ENCODE measurements around the gene IKZF5.
A peak's percentile ranks its signal among the peaks of the same experiment; 100 is the strongest.

The IKZF5 gene

DNA sequence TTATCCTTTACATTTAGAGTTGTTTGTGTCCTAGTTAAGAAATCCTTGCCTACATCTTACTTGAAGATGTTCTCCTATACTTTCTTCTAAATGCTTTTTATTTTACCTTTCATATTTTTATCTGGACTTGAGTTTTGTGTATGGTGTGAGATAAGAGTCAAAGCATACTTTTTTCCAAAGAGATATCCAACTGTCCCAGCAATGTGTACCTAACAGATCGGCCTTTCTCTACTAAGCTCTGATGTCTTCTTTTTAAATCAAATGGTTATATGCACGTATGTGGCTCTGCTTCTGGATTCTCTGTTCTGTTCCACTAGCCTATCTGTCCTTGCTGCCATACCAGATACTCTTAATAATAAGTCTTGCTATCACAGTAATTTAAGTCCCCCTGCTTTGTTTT, 7.2 kb downstream of the IKZF5 start:
- Histone ChIP-seq H3K9me3 (ENCODE audit: control insufficient read depth, insufficient read depth, low read length) (no peaks in the 10 kb centered on the region), H3K4me1 (ENCODE audit: insufficient read depth, low read length) (no peaks in the 10 kb centered on the region), H3K36me3 (ENCODE audit: insufficient read depth, low read length) (no peaks in the 10 kb centered on the region), H3K9ac (ENCODE audit: low read depth, low read length) (no peak overlapping the region)

DNA sequence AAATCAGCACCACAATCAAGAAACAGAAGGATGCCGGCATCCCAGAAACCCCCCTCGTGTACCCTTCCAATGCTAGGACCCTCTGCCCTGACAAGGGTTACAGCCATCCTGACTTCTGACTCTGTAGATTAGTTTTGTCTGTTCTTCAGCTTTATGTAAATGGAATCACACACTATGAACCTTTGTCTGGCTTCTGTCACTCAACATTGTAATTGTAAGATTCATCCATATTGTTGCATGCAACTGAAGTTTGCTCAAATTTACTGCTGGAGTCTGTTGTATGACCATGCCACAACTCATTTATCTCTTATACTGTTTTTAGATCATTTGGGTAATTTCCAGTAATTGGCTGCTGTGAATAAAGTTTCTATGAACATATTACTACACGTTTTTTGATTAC, 8.4 kb downstream of the IKZF5 start:
- Histone ChIP-seq H3K4me1 (ENCODE audit: insufficient read depth, low read length) (no peaks in the 10 kb centered on the region), H3K9ac (ENCODE audit: low read depth, low read length) (no peak overlapping the region), H3K36me3 (ENCODE audit: insufficient read depth, low read length) (no peaks in the 10 kb centered on the region), H3K9me3 (ENCODE audit: control insufficient read depth, insufficient read depth, low read length) (no peaks in the 10 kb centered on the region)

DNA sequence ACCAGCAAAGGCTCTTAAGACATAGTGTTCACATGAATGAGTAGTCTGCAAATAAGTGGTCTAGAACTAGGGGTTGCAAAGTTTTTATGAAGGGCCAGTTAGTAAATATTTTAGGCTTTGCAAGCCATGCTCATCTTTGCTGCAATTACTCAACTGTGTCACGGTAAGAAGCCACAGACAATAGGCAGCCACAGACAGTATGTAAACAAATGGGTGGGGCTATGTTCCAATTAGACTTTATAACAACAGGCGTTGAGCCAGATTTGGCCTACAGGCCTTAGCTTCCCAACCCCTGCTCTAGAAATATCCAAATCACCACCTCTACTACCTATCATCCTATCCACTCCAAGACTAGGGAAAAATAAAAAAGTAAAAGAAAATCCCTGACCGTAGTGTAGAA, 9.2 kb downstream of the IKZF5 start:
- no peaks in the 10 kb centered on the region for H3K9me3 ChIP-seq (ENCODE audit: control insufficient read depth, insufficient read depth, low read length)
- H3K36me3 ChIP-seq (ENCODE audit: insufficient read depth, low read length), result no peaks in the 10 kb centered on the region

DNA sequence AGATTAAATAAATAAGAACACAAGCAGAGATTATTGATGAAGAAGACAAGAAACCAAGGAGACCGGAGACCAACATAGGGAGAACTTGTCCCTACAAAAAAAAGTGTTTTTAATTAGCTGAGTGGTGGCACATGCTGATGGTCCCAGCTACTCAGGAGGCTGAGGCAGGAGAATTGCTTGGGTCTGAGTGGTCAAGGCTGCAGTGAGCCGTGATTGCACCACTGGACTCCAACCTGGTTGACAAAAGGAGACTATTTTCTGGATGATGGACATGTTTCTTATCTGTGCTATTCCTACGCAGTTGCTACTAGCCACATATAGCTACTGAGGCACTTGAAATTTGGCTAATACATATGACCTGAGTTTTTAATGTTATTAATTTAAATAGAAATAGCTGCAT, 9.7 kb downstream of the IKZF5 start:
- Histone ChIP-seq H3K4me1 (ENCODE audit: insufficient read depth, low read length) (no peaks in the 10 kb centered on the region), H3K36me3 (ENCODE audit: insufficient read depth, low read length) (no peaks in the 10 kb centered on the region), H3K9me3 (ENCODE audit: control insufficient read depth, insufficient read depth, low read length) (no peaks in the 10 kb centered on the region), H3K9ac (ENCODE audit: low read depth, low read length) (no peak overlapping the region)

More for the DNA sequence above, 9.2 kb downstream of the IKZF5 start:
- Histone ChIP-seq H3K9ac (ENCODE audit: low read depth, low read length) (no peak overlapping the region), H3K4me1 (ENCODE audit: insufficient read depth, low read length) (no peaks in the 10 kb centered on the region)

DNA sequence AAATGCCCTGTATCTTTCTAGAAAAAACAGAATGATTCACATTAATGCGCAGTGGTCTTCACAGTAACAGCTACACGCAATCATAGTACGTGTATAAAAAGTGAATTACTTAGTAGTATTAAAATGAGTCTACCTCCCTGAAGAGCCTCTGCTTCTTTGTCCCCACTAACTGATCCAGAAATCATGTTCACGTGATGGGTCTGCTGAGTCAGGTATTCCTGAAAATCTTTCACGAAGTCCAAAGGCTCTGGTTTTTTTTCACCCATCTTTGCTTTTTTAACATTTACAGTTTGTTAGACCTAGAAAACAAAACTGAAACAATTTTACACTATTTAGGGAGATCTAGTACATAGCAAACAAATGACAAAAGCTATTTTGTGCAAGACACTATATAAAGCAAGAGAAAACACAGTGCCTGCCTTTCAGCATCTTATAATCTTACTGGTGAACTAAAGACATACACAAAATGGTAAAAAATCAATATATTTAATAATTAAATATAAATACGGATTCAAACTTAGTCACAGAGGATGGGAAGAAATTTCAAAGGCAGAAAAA, 10.2 kb downstream of the IKZF5 start:
- H3K4me1 ChIP-seq (ENCODE audit: insufficient read depth, low read length), result no peaks in the 10 kb centered on the region
- H3K36me3 ChIP-seq (ENCODE audit: insufficient read depth, low read length), result no peaks in the 10 kb centered on the region
- no peak overlapping the region for H3K9ac ChIP-seq (ENCODE audit: low read depth, low read length)

DNA sequence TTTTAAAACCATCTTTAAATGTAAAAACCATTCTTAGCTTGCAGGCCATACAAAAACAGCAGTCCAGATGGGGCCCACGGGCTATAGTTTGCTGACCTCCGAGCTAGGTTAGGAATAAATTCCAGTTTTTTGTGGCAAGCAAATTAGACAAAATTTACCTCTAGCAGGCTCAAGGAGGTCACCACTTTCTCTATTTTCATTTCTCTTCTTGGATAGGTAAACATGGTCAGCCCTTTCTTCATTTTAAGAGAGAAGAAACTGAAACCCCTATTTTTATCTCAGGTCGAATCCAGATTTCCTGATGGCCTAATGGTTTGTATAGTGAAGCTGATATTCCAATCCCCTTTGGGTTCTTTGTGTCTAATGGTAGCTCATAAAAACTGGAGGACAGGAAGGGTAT, 10.7 kb downstream of the IKZF5 start:
- Histone ChIP-seq H3K9me3 (ENCODE audit: control insufficient read depth, insufficient read depth, low read length) (no peaks in the 10 kb centered on the region), H3K9ac (ENCODE audit: low read depth, low read length) (no peak overlapping the region), H3K4me1 (ENCODE audit: insufficient read depth, low read length) (no peaks in the 10 kb centered on the region), H3K36me3 (ENCODE audit: insufficient read depth, low read length) (no peaks in the 10 kb centered on the region)

More for the DNA sequence above, 10.2 kb downstream of the IKZF5 start:
- H3K9me3 ChIP-seq (ENCODE audit: control insufficient read depth, insufficient read depth, low read length), result no peaks in the 10 kb centered on the region

DNA sequence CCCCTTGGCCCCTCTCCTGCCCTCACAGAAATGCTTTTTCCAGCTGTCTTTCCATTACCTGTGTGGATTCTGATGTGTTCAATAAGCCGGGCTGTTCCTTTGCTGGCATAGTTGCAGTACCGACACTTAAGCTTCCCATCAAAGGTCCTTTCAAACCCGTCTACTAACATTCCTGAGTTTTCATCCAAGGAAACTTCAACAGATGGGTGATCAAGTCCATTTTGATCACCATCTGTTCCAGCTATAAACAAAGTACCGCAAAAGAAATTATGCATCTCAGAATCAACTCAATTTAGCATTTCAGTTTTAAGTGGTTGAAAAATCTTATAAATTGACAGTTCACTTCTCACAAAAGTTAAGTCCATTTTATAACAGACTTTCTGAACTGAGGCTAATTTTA, 12.7 kb downstream of the IKZF5 start:
- H3K9me3 ChIP-seq (ENCODE audit: control insufficient read depth, insufficient read depth, low read length), result no peaks in the 10 kb centered on the region
- no peak overlapping the region for H3K9ac ChIP-seq (ENCODE audit: low read depth, low read length)
- H3K4me1 ChIP-seq (ENCODE audit: insufficient read depth, low read length), result no peaks in the 10 kb centered on the region
- no peaks in the 10 kb centered on the region for H3K36me3 ChIP-seq (ENCODE audit: insufficient read depth, low read length)

DNA sequence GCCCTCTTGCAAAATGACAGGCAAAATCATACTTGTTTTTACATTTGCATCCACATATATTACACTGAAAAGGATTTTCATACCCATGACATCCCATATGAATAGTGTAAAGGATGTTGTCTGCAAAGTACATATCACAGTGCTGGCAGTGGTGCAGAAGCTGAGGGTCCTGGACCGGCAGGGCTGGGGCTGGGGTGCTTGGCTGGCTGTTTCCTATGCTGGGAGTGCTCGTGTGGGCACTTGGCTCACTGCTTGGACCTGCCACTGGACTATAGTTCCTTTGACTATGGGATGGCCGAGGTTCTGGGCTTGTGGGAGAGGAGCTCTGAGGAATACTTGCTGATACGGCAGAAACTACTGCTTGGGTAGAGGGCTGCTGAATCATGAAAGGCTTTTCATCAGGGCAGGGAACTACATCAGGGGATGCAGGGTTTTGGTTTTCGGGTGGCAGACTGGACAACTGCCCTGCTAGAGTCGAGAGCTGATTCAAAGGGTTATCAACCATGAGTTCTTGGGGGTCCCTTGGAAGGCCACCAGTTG, 14.7 kb downstream of the IKZF5 start:
- Histone ChIP-seq H3K9ac (ENCODE audit: low read depth, low read length) (no peak overlapping the region), H3K9me3 (ENCODE audit: control insufficient read depth, insufficient read depth, low read length) (no peaks in the 10 kb centered on the region), H3K4me1 (ENCODE audit: insufficient read depth, low read length) (no peaks in the 10 kb centered on the region), H3K36me3 (ENCODE audit: insufficient read depth, low read length) (no peaks in the 10 kb centered on the region)

DNA sequence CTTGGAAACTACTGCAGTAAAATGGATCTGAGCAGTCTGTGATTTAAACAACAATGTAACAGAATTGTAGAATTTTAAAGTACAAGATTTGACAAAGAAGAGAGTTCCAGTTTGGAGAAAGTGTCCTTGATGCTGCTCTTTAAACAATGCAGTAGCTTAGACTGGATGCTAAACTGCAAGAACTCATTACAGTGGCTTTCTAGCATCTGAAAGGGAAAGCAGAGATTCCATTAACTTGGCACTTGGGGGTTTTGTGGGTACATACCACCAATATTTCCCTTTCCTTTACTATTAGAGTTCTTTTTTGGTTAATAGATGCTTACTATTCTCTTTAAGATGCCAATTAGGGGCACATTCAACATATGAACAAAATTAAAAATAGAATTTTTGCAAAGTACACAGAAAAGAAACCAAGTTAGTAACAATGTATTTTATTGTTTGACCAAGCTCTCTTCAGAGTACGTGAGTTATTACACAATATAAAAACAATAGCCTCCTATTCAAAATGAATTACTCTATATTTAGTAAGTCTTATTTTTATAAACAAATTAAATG, 16.5 kb downstream of the IKZF5 start:
- no peaks in the 10 kb centered on the region for H3K36me3 ChIP-seq (ENCODE audit: insufficient read depth, low read length)
- H3K9me3 ChIP-seq (ENCODE audit: control insufficient read depth, insufficient read depth, low read length), result no peaks in the 10 kb centered on the region
- H3K9ac ChIP-seq (ENCODE audit: low read depth, low read length), result no peak overlapping the region
- no peaks in the 10 kb centered on the region for H3K4me1 ChIP-seq (ENCODE audit: insufficient read depth, low read length)

DNA sequence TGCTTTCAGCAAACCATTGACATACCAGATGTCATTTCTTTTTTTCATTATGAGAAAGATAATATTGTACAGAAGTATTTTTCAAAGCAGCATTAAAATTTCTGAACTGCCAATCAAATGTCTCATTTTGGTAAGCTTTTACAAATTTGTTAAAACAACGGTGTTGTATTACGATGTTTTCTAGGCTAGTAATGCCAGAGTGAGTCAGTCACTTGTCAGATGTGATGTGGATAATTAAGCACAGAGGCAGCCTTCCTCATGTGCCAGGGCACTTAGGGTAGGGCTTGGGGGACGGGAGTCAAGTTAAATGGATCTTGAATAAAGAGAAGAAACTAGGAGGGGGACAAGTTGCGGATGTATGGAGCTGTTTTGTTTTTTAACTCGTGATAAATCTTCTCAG, 18.3 kb downstream of the IKZF5 start:
- no peaks in the 10 kb centered on the region for H3K9me3 ChIP-seq (ENCODE audit: control insufficient read depth, insufficient read depth, low read length)
- no peak overlapping the region for H3K9ac ChIP-seq (ENCODE audit: low read depth, low read length)
- no peaks in the 10 kb centered on the region for H3K4me1 ChIP-seq (ENCODE audit: insufficient read depth, low read length)
- no peaks in the 10 kb centered on the region for H3K36me3 ChIP-seq (ENCODE audit: insufficient read depth, low read length)

DNA sequence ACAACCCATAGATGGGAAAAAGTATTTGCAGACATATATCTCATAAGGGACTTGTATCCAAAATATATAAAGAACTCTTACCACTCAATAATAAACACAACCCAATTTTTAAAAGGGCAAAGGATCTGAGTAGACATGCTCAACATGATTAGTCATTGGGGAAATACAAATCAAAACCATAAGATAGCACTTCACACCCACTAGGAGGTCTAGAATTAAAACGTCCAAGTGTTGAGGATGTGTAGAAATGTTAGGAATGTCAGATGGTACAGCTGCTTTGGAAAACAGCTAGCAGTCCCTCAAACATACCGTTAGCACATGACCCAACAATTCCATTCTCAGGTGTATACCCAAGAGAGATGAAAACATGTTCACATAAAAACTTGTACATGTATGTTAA, 20.1 kb downstream of the IKZF5 start:
- Histone ChIP-seq H3K9ac (ENCODE audit: low read depth, low read length) (no peak overlapping the region), H3K4me1 (ENCODE audit: insufficient read depth, low read length) (no peaks in the 10 kb centered on the region), H3K9me3 (ENCODE audit: control insufficient read depth, insufficient read depth, low read length) (no peaks in the 10 kb centered on the region), H3K36me3 (ENCODE audit: insufficient read depth, low read length) (no peaks in the 10 kb centered on the region)

DNA sequence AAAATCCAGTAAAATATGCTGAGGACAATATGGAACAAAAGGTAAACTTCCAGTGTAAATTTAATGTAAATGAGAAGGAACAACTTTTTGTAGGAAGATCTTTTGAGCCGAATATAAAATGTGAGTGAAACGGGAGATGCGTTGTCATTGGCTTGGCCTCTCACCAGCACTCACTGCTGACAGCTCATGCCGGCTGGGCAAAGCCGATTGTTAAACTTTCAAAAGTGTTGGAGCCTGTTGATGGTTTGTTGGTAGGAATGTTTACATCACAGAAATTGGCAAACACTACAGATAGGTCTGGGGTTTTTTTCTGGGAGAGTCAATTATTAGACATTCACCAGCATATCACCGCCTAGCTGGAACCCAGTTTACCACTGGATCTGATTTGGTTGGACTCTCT, 22.3 kb downstream of the IKZF5 start:
- H3K9ac ChIP-seq (ENCODE audit: low read depth, low read length), result no peak overlapping the region
- 0 out of 2 replicates have a peak, but pooled peaks cover under 1% of the 10 kb centered on the region for H3K4me1 ChIP-seq (ENCODE audit: insufficient read depth, low read length)
- H3K36me3 ChIP-seq (ENCODE audit: insufficient read depth, low read length), result no peaks in the 10 kb centered on the region
- no peaks in the 10 kb centered on the region for H3K9me3 ChIP-seq (ENCODE audit: control insufficient read depth, insufficient read depth, low read length)

DNA sequence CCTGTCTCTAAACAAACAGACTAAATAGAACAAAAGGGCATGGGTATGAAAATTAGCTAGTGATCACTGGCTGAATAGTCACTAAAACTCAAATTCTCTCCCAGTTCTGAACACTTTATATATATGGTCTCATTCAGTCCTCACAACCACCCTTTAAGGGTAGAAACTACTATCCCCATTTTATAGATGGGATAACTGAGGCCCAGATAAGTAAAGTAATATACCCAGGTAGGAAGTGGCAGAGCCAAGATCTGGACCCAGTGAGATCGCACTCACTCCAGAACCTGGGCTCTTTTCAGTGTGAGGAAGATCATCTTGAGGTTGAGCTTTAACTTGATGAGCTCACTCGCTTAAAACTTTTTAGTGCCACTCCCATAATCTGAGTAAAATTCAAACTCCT, 23.9 kb downstream of the IKZF5 start:
- H3K36me3 ChIP-seq (ENCODE audit: insufficient read depth, low read length), result no peaks in the 10 kb centered on the region

DNA sequence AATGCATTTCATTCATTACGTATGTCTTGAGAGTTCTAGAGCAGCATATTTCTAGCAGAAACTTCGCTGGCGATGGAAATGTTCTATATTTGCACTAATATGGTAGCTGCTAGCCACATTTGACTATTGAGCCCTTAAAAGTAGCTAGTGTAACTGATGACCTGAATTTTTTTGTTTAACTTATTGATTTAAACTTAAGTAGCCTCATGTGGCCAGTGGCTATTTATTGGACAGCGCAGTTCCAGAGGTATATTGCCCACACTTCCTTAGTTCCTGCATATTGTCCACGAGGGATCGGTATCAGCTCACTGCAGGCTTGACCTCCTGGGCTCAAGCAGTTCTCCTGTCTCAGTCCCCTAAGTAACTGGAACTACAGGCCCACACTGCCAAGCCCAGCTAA, 24.7 kb downstream of the IKZF5 start:
- Histone ChIP-seq H3K9ac (ENCODE audit: low read depth, low read length) (no peak overlapping the region), H3K4me1 (ENCODE audit: insufficient read depth, low read length) (0 out of 2 replicates have a peak, but pooled peaks cover 2% of the 10 kb centered on the region), H3K36me3 (ENCODE audit: insufficient read depth, low read length) (no peaks in the 10 kb centered on the region), H3K9me3 (ENCODE audit: control insufficient read depth, insufficient read depth, low read length) (no peaks in the 10 kb centered on the region)

More for the DNA sequence above, 23.9 kb downstream of the IKZF5 start:
- Histone ChIP-seq H3K4me1 (ENCODE audit: insufficient read depth, low read length) (0 out of 2 replicates have a peak, but pooled peaks cover 2% of the 10 kb centered on the region), H3K9me3 (ENCODE audit: control insufficient read depth, insufficient read depth, low read length) (no peaks in the 10 kb centered on the region), H3K9ac (ENCODE audit: low read depth, low read length) (no peak overlapping the region)

DNA sequence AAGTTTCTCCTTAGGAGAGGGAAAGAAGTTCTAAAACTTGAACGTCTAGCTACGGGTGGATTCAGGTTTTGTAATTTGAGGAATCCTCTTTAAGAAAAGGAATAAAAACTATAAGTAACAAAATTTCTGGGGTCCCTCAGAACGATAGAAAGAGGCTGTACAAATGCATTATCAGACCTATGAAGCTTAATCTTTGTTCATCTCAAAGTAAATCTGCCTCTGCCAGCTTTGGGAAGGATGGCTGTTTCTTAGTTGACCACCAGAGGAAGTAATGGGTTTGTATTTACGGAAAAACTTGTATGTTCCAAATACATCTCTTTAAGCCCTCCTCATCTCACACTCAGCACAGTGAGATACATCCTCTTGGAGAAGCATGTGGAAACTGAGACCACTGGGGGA, 27.5 kb downstream of the IKZF5 start:
- no peaks in the 10 kb centered on the region for H3K9me3 ChIP-seq (ENCODE audit: control insufficient read depth, insufficient read depth, low read length)
- 0 out of 2 replicates have a peak, but pooled peaks cover 2% of the 10 kb centered on the region for H3K4me1 ChIP-seq (ENCODE audit: insufficient read depth, low read length)
- no peaks in the 10 kb centered on the region for H3K36me3 ChIP-seq (ENCODE audit: insufficient read depth, low read length)
- peak overlapping the region; percentile 58; the same call in 1 of the 2 replicates for H3K9ac ChIP-seq (ENCODE audit: low read depth, low read length)

Data from ES-I3 (cell line).